Measurements from ENCODE around the gene IGF2. TPM values are rescaled to one million over a fixed set of nuclear protein-coding genes. Genes with fewer than 3 reads are reported as not detected.

Gene IGF2
- total and polyA plus RNA-seq, 2 donors (not counting 3 experiments of a cell fraction or from before 2014, with no cell fraction given): 5.7 to 21.0 TPM

- no TSS peak for BruUV-seq (replicated peaks)
- dilution Hi-C loops (cut with MboI; ENCODE audit: extremely low pct_ligation_motif_present, low sequenced_read_pairs): no loop called here
- Histone ChIP-seq H3K36me3 (ENCODE audit: control insufficient read depth in 2 of 2, extremely low read depth in 1 of 2, insufficient read depth in 2 of 2, low read length in 2 of 2) (no peaks in the 10 kb centered on the region), H3K27ac (ENCODE audit: insufficient read depth, low read depth, low read length) (no peak overlapping the region), H3K27me3 (ENCODE audit: control insufficient read depth in 2 of 2, insufficient read depth in 2 of 2, low read length in 2 of 2) (no peaks in the 10 kb centered on the region), H3K79me2 (ENCODE audit: control insufficient read depth, insufficient read depth, low read length) (no peaks in the 10 kb centered on the region), H3K9me3 (replicated peaks; ENCODE audit: control insufficient read depth, insufficient read depth, low read length) (no peaks in the 10 kb centered on the region), H2AFZ (ENCODE audit: low read depth, low read length) (no peak overlapping the region), H3K4me2 (ENCODE audit: insufficient read depth, low read length) (no peak overlapping the region), H3K4me3 (replicated peaks in 1 of 3; ENCODE audit: insufficient read depth in 1 of 3, low read depth in 1 of 3, low read length in 3 of 3) (no peak overlapping the region), H3K4me1 (ENCODE audit: control insufficient read depth, extremely low read depth, insufficient read depth, low read length) (peaks cover 13% of the 10 kb centered on the region), H3K9me1 (replicated peaks; ENCODE audit: control insufficient read depth, extremely low read depth, insufficient read depth, low read length) (no peaks in the 10 kb centered on the region), H4K20me1 (replicated peaks; ENCODE audit: control insufficient read depth, extremely low read depth, insufficient read depth, low read length) (no peaks in the 10 kb centered on the region), H3K9ac (replicated peaks; ENCODE audit: extremely low read depth, insufficient read depth, low read length) (no peak overlapping the region)
- DNase-seq (ENCODE audit: low read depth, low spot score) (no peak), FAIRE-seq (no peak)
- ChIA-PET CTCF (interaction anchor here (1.0 to 3.0 kb wide), 5 partner anchors 13 to 440 kb away, joined by 3 to 12 read pairs (median 3); no protein-coding TSS in a partner anchor), POLR2A (no interaction called here)
- TF ChIP-seq POLR2AphosphoS5 (IDR thresholded peaks at IDR 0.05; ENCODE audit: insufficient read depth, low read depth, low read length) (no peak), MAX (IDR thresholded peaks at IDR 0.05; ENCODE audit: insufficient read depth, insufficient read length) (no peak), MYC (IDR thresholded peaks at IDR 0.05; ENCODE audit: low read depth, low read length) (no peak), GATA2 (IDR thresholded peaks at IDR 0.05; ENCODE audit: insufficient read depth, insufficient read length, low read depth, low read length) (no peak), FOS (IDR thresholded peaks at IDR 0.05; ENCODE audit: borderline replicate concordance, insufficient read depth, low read length) (no peak), POLR2A (IDR thresholded peaks at IDR 0.05; ENCODE audit: low read depth, low read length) (no peak), CTCF (IDR thresholded peaks at IDR 0.05; ENCODE audit: extremely low read depth in 1 of 2, insufficient read depth in 1 of 2, low read depth in 1 of 2, low read length in 2 of 2) (no peak), JUN (IDR thresholded peaks at IDR 0.05; ENCODE audit: borderline replicate concordance, insufficient read depth, insufficient read length, low read depth) (no peak), EZH2 (IDR thresholded peaks at IDR 0.05; ENCODE audit: borderline replicate concordance, low read depth, low read length, severe bottlenecking) (no peak)
- intact Hi-C loops (cut with micrococcal nuclease): no loop called here
Observed at GRCh38 chr11:2092956-2093412, 46.2 kb downstream of the IGF2 start.
